ENCODE results near the gene VSNL1.

Gene VSNL1

DNA sequence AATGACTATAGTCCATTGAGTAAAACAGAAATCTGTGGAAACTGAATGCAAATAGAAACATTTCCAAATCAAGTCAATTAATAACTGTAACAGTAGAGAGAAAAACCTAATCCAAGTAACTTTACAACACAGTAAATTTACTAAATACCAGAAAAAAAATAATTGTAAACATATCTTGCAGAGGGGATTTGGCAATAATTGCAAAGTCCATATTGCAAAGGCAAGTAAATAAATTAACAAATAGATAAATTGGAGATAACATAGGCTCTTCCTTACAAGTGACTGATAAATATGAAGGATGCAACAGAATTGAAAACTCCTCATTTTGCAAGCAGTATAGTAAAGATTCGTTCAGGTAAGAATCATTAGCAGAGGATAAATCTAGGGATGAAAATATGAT, 148.1 kb downstream of the VSNL1 start:
- DNase-seq (ENCODE audit: low read depth in 2 of 2, low spot score in 1 of 2), result no peak

DNA sequence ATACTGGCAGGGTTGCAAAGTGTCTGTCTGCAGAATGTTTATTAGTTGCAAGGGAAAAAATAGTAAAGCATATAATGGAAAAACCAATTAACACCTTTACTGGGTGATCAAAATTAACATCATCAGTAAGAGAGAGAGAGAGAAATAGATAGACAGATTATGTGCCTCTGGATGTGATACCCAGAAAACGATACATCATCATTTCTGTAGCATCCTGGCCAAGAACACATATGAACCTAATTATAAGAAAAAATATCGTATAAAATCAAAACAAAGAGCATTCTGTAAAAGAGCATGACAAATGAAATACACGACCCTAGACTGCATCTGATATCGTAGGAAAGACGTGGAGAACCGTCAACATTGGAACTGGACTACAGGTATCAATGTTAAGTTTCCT, 148.5 kb downstream of the VSNL1 start:
- DNase-seq (ENCODE audit: low read depth in 2 of 2, low spot score in 1 of 2), result no peak

DNA sequence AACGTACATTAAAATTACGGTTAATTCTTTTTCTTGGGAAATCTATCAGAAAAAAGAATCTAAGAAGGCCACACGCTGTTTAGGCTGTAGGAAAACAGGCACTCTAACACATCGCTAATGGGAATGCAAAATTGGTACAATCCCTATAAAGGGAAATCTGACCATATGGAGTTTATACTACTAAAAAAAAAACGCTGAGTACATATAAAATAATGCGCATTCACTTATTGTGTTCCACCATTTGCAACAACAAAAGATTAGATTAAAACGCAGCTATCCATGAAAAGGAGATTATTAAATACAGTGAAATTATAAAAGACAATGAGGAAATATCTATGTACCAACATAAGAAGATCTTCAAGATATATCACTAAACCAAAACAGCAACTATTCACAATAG, 150.3 kb downstream of the VSNL1 start:
- DNase-seq (ENCODE audit: low read depth in 2 of 2, low spot score in 1 of 2), result no peak

Data from stimulated activated CD8-positive, alpha-beta memory T cell treated with anti-CD3 and anti-CD28 coated beads, Interleukin-4, amount 100 ng/mL, for 1 hour (primary cell).